Activated naive CD4-positive, alpha-beta T cell treated with anti-CD3 and anti-CD28 coated beads for 36 hours (primary cell): ENCODE measurements around the gene TNIP3. TPM values are rescaled to one million over a fixed set of nuclear protein-coding genes. Genes with fewer than 3 reads are reported as not detected.
"Not testable (repeated sequence)": the region's sequence is repeated elsewhere in the genome, so short reads cannot be mapped to it uniquely, and the experiment has no call there.

Experiments
- CTCF ChIA-PET: fragments of 350-600 bp; sonication (Branson Sonifier 250); formaldehyde crosslinking; loops from one replicate; lab custom pipeline; 2021; ENCODE audit warnings: antibody characterized with exemption; lab: Charles Lee
- DNase-seq: peaks from one replicate; pipeline ENCODE4 v3.0.0-alpha.2; 2020
- H3K27ac Mint-ChIP-seq: one replicate; pipeline ENCODE4 v1.8.0; 2021; ENCODE audit warnings: mild to moderate bottlenecking, mixed read lengths
- H3K27me3 Mint-ChIP-seq: one replicate; pipeline ENCODE4 v1.8.0; 2021; ENCODE audit warnings: low read depth, mixed read lengths
- H3K36me3 Mint-ChIP-seq: one replicate; pipeline ENCODE4 v1.8.0; 2021; ENCODE audit warnings: low read depth, mixed read lengths
- H3K4me1 Mint-ChIP-seq: one replicate; pipeline ENCODE4 v1.8.0; 2021; ENCODE audit warnings: low read depth, mixed read lengths
- H3K4me3 Mint-ChIP-seq: one replicate; pipeline ENCODE4 v1.8.0; 2021; ENCODE audit warnings: mild to moderate bottlenecking, moderate library complexity, mixed read lengths
- H3K9me3 Mint-ChIP-seq: one replicate; pipeline ENCODE4 v1.8.0; 2021; ENCODE audit warnings: mixed read lengths
- intact Hi-C: fragments of 100-400 bp; cut with micrococcal nuclease; formaldehyde crosslinking; loops from one replicate; pipeline ENCODE4 v1.15.1; 2023
- total RNA-seq, 2 experiments: library from RNA; stranded (reverse); gene quantifications; one replicate each; pipeline ENCODE4 v1.2.3, GENCODE V29; 2021

Gene TNIP3
- total RNA-seq, result 1 to 10 TPM; 1.8 to 2.7 TPM

- CTCF ChIA-PET, result interaction anchor here (1.4 kb wide), 1 partner anchor 19 kb away, joined by 3 read pairs; no protein-coding TSS in a partner anchor
- no peaks in the 10 kb centered on the region for H3K36me3 Mint-ChIP-seq
- no peak within 1 kb of the TSS for H3K4me3 Mint-ChIP-seq
- no peak within 1 kb of the TSS for H3K27ac Mint-ChIP-seq
- H3K9me3 Mint-ChIP-seq, result no peaks in the 10 kb centered on the region
- H3K4me1 Mint-ChIP-seq, result peaks cover 37% of the 10 kb centered on the region
- intact Hi-C loops, result loop anchor here (2.0 kb wide), 2 partner anchors 13 to 17 kb away; no protein-coding TSS in a partner anchor
- no peak for DNase-seq
- no peaks in the 10 kb centered on the region for H3K27me3 Mint-ChIP-seq
These were observed at the start of gene TNIP3 for GRCh38 chr4:121164291-121164690. TNIP3 (minus strand) TSS chr4:121164321; CDS start chr4:121164125, 196 bp downstream.

- Mint-ChIP-seq H3K9me3 (no peaks in the 10 kb centered on the region), H3K27ac (no peak overlapping the region), H3K27me3 (no peaks in the 10 kb centered on the region), H3K4me3 (no peak overlapping the region), H3K4me1 (peaks cover 20% of the 10 kb centered on the region), H3K36me3 (no peaks in the 10 kb centered on the region)
- CTCF ChIA-PET, result interaction anchor here (0.8 to 2.2 kb wide), 2 partner anchors 13 to 21 kb away, joined by 5 read pairs; no protein-coding TSS in a partner anchor
- DNase-seq, result no peak
- intact Hi-C loops, result no loop called here
These were observed 48.7 kb upstream of the TNIP3 start for GRCh38 chr4:121212806-121213205.

GRCh38 chr4:121209171-121209570 lies 45.0 kb upstream of the TNIP3 start:
- CTCF ChIA-PET, result interaction anchor here (1.4 to 3.0 kb wide), 2 partner anchors 10 to 17 kb away, joined by 3 to 11 read pairs; no protein-coding TSS in a partner anchor
- Mint-ChIP-seq H3K9me3 (peaks cover 1% of the 10 kb centered on the region), H3K4me3 (no peak overlapping the region), H3K36me3 (peaks cover 2% of the 10 kb centered on the region), H3K27ac (no peak overlapping the region), H3K27me3 (no peaks in the 10 kb centered on the region), H3K4me1 (peaks cover 16% of the 10 kb centered on the region)
- no peak for DNase-seq
- intact Hi-C loops, result no loop called here

GRCh38 chr4:121208244-121209007 lies 44.3 kb upstream of the TNIP3 start:
- Mint-ChIP-seq H3K27me3 (no peaks in the 10 kb centered on the region), H3K4me3 (no peak overlapping the region), H3K27ac (no peak overlapping the region), H3K9me3 (peaks cover 1% of the 10 kb centered on the region), H3K4me1 (peaks cover 12% of the 10 kb centered on the region), H3K36me3 (peaks cover 2% of the 10 kb centered on the region)
- intact Hi-C loops, result no loop called here
- DNase-seq, result no peak
- CTCF ChIA-PET, result interaction anchor here (1.4 to 3.0 kb wide), 2 partner anchors 9 to 16 kb away, joined by 3 to 11 read pairs; no protein-coding TSS in a partner anchor

GRCh38 chr4:121205777-121206176 lies 41.7 kb upstream of the TNIP3 start:
- H3K27ac Mint-ChIP-seq, CTCF ChIA-PET, DNase-seq, H3K27me3 Mint-ChIP-seq, H3K9me3 Mint-ChIP-seq, H3K36me3 Mint-ChIP-seq, intact Hi-C loops, H3K4me3 Mint-ChIP-seq: not testable (repeated sequence)
- H3K4me1 Mint-ChIP-seq, result peaks cover 15% of the 10 kb centered on the region

- CTCF ChIA-PET, result interaction anchor here (0.8 to 4.6 kb wide), 12 partner anchors 7 to 109 kb away, joined by 3 to 38 read pairs (median 6); no protein-coding TSS in a partner anchor
- peaks cover 33% of the 10 kb centered on the region for H3K4me1 Mint-ChIP-seq
- H3K9me3 Mint-ChIP-seq, result peaks cover 1% of the 10 kb centered on the region
- no peaks in the 10 kb centered on the region for H3K27me3 Mint-ChIP-seq
- intact Hi-C loops, result loop anchor here (1.0 kb wide), 4 partner anchors 13 to 55 kb away; no protein-coding TSS in a partner anchor
- DNase-seq, result no peak
- peak overlapping the region; percentile 4 for H3K27ac Mint-ChIP-seq
- H3K4me3 Mint-ChIP-seq, result no peak overlapping the region
- peaks cover 2% of the 10 kb centered on the region for H3K36me3 Mint-ChIP-seq
These were observed 36.8 kb upstream of the TNIP3 start for GRCh38 chr4:121200795-121201472.

- H3K9me3 Mint-ChIP-seq, result no peaks in the 10 kb centered on the region
- peak; percentile 69 for DNase-seq
These were observed 35.8 kb upstream of the TNIP3 start for GRCh38 chr4:121199742-121200561.

GRCh38 chr4:121198251-121198650 lies 34.1 kb upstream of the TNIP3 start:
- CTCF ChIA-PET, result interaction anchor here (0.6 to 4.6 kb wide), 6 partner anchors 8 to 110 kb away, joined by 4 to 38 read pairs (median 9); no protein-coding TSS in a partner anchor
- H3K4me1 Mint-ChIP-seq, result peaks cover 27% of the 10 kb centered on the region
- H3K4me3 Mint-ChIP-seq, result no peak overlapping the region
- H3K27me3 Mint-ChIP-seq, result no peaks in the 10 kb centered on the region
- no peaks in the 10 kb centered on the region for H3K36me3 Mint-ChIP-seq
- H3K27ac Mint-ChIP-seq, result no peak overlapping the region
- DNase-seq, result no peak
- intact Hi-C loops, result no loop called here
- H3K9me3 Mint-ChIP-seq, result no peaks in the 10 kb centered on the region

More at GRCh38 chr4:121199742-121200561, 35.8 kb upstream of the TNIP3 start:
- Mint-ChIP-seq H3K27ac (peak overlapping the region; percentile 62), H3K27me3 (no peaks in the 10 kb centered on the region), H3K4me3 (no peak overlapping the region), H3K36me3 (no peaks in the 10 kb centered on the region), H3K4me1 (peaks cover 24% of the 10 kb centered on the region)
- CTCF ChIA-PET, result interaction anchor here (0.5 to 4.6 kb wide), 15 partner anchors 8 to 255 kb away, joined by 3 to 38 read pairs (median 5); no protein-coding TSS in a partner anchor
- intact Hi-C loops, result loop anchor here (1.0 kb wide), 4 partner anchors 14 to 56 kb away; no protein-coding TSS in a partner anchor

GRCh38 chr4:121195649-121196048 lies 31.5 kb upstream of the TNIP3 start:
- DNase-seq, result no peak
- H3K36me3 Mint-ChIP-seq, result no peaks in the 10 kb centered on the region
- H3K27ac Mint-ChIP-seq, result no peak overlapping the region
- no peak overlapping the region for H3K4me3 Mint-ChIP-seq
- intact Hi-C loops, result no loop called here
- CTCF ChIA-PET, result interaction anchor here (0.6 to 2.8 kb wide), 4 partner anchors 56 to 218 kb away, joined by 3 to 15 read pairs (median 6); no protein-coding TSS in a partner anchor
- H3K9me3 Mint-ChIP-seq, result no peaks in the 10 kb centered on the region
- peaks cover 38% of the 10 kb centered on the region for H3K4me1 Mint-ChIP-seq
- H3K27me3 Mint-ChIP-seq, result no peaks in the 10 kb centered on the region

GRCh38 chr4:121192480-121192879 lies 28.4 kb upstream of the TNIP3 start:
- Mint-ChIP-seq H3K4me3 (peak overlapping the region; percentile 9), H3K27me3 (no peaks in the 10 kb centered on the region), H3K36me3 (no peaks in the 10 kb centered on the region), H3K4me1 (peaks cover 44% of the 10 kb centered on the region), H3K9me3 (no peaks in the 10 kb centered on the region), H3K27ac (no peak overlapping the region)
- CTCF ChIA-PET, result interaction anchor here (0.6 to 5.5 kb wide), 51 partner anchors 8 to 608 kb away, joined by 3 to 86 read pairs (median 5); no protein-coding TSS in a partner anchor
- intact Hi-C loops, result loop anchor here (1.0 to 5.0 kb wide), 10 partner anchors 35 to 505 kb away; partner anchors contain the start of gene ANXA5
- DNase-seq, result peak; percentile 37

- CTCF ChIA-PET, result interaction anchor here (0.6 to 5.5 kb wide), 46 partner anchors 8 to 439 kb away, joined by 3 to 86 read pairs (median 6); no protein-coding TSS in a partner anchor
- intact Hi-C loops, result loop anchor here (1.0 to 5.0 kb wide), 10 partner anchors 35 to 505 kb away; partner anchors contain the start of gene ANXA5
- Mint-ChIP-seq H3K9me3 (no peaks in the 10 kb centered on the region), H3K36me3 (no peaks in the 10 kb centered on the region), H3K27ac (no peak overlapping the region), H3K4me3 (peak overlapping the region; percentile 9), H3K4me1 (peaks cover 47% of the 10 kb centered on the region), H3K27me3 (no peaks in the 10 kb centered on the region)
- no peak for DNase-seq
These were observed 27.9 kb upstream of the TNIP3 start for GRCh38 chr4:121192013-121192412.
